K562 (cell line): ENCODE measurements around the gene FCHSD1. TPM values are rescaled to one million over a fixed set of nuclear protein-coding genes. Genes with fewer than 3 reads are reported as not detected.

ENCODE experiments used
- ATF6 ChIP-seq: sonication (generic); formaldehyde crosslinking; IDR thresholded peaks from 2 replicates; pipeline ENCODE4 v1.4.0; 2020; ENCODE audit warnings: mild to moderate bottlenecking, missing genetic modification reagents
- BCOR ChIP-seq: fragments of 450-650 bp; IDR thresholded peaks from 2 replicates; pipeline ENCODE4 v1.6.1; 2016
- BMI1 ChIP-seq: fragments of 150-350 bp; IDR thresholded peaks from 2 replicates; pipeline ENCODE4 v1.6.1; 2014; ENCODE audit warnings: low read length
- ESRRB ChIP-seq: fragments of 250-450 bp; sonication (Bioruptor Pico); IDR thresholded peaks from 2 replicates; pipeline ENCODE4 v1.5.0; 2020; ENCODE audit warnings: mild to moderate bottlenecking, moderate library complexity, borderline replicate concordance
- HMGXB4 ChIP-seq: sonication (generic); formaldehyde crosslinking; IDR thresholded peaks from 2 replicates; pipeline ENCODE4 v1.8.1; 2023; ENCODE audit warnings: mild to moderate bottlenecking, missing genetic modification reagents
- KDM4B ChIP-seq, 2 experiments: fragments of 450-650 bp in 1 of 2; sonication (generic) in 1 of 2; IDR thresholded peaks; 2 replicates each; pipeline ENCODE4 v1.6.1; 2016 to 2017; ENCODE audit warnings: borderline replicate concordance in 2 of 2, antibody characterized with exemption in 1 of 2, low read depth in 1 of 2, mild to moderate bottlenecking in 1 of 2
- LCOR ChIP-seq: sonication (generic); formaldehyde crosslinking; IDR thresholded peaks from 2 replicates; pipeline ENCODE4 v1.8.0; 2022; ENCODE audit warnings: mild to moderate bottlenecking, missing genetic modification reagents
- LEF1 ChIP-seq: fragments of 450-650 bp; IDR thresholded peaks from 2 replicates; pipeline ENCODE4 v1.6.1; 2016; ENCODE audit warnings: mild to moderate bottlenecking
- REST ChIP-seq, 2 experiments: fragments of 450-650 bp; formaldehyde crosslinking in 1 of 2; IDR thresholded peaks; 2 replicates each; pipeline versions ENCODE4 v1.4.0 to v1.6.1; 2014 to 2020; ENCODE audit warnings: mild to moderate bottlenecking in 2 of 2, borderline replicate concordance in 1 of 2, low read depth in 1 of 2
- SMAD1 ChIP-seq: fragments of 150-350 bp; IDR thresholded peaks from 2 replicates; pipeline ENCODE4 v1.6.1; 2014; ENCODE audit warnings: low read length, low read depth; ENCODE audit not compliant: partially characterized antibody
- SMARCA5 ChIP-seq: fragments of 450-650 bp; IDR thresholded peaks from 2 replicates; pipeline ENCODE4 v1.6.1; 2016
- SRSF7 ChIP-seq: fragments of 200-400 bp; formaldehyde crosslinking; optimal IDR thresholded peaks from 2 replicates; pipeline ENCODE3; 2017; ENCODE audit warnings: mild to moderate bottlenecking, low read depth, low read length
- ZNF121 ChIP-seq: sonication (generic); formaldehyde crosslinking; conservative IDR thresholded peaks from 2 replicates; pipeline ENCODE4 v1.8.0; 2022; ENCODE audit warnings: missing genetic modification reagents
- ZNF696 ChIP-seq: fragments of 250-450 bp; sonication (Bioruptor Pico); conservative IDR thresholded peaks from 2 replicates; pipeline ENCODE4 v1.4.0; 2020; ENCODE audit warnings: mild to moderate bottlenecking, moderate library complexity
- polyA plus RNA-seq, 8 experiments: library from polyadenylated mRNA; depleted of rRNA in 4 of 8; stranded (reverse) in 5 of 8; unstranded in 3 of 8; fragments of >200 nt; fragmentation: Nextera tagmentation in 2 of 8; fragmentation: Illumina TruSeq in 1 of 8; extraction: Ambion mirVana in 2 of 8; extraction: Trizol in 1 of 8; gene quantifications; 2 replicates each; pipeline versions ENCODE4 v1.2.1 to v1.2.3, GENCODE V29; 2011 to 2014; ENCODE audit warnings: inconsistent platforms in 1 of 8, missing spikeins in 1 of 8
- total RNA-seq, 7 experiments: library from RNA; depleted of rRNA in 6 of 7; stranded (reverse); fragments of >200 nt in 6 of 7; fragmentation: Illumina TruSeq in 2 of 7; extraction: Trizol in 2 of 7; gene quantifications; 2 replicates each; pipeline versions ENCODE4 v1.2.1 to v1.2.3, GENCODE V29; 2011 to 2021; ENCODE audit warnings: low replicate concordance in 1 of 7
- TF ChIP-seq, protein P1 (sequence below): fragments of 450-650 bp; IDR thresholded peaks from one replicate; pipeline ENCODE4 v1.6.1; 2018; ENCODE audit warnings: mild to moderate bottlenecking, moderate library complexity; ENCODE audit not compliant: partially characterized antibody

The FCHSD1 gene
- total and polyA plus RNA-seq, 9 of the 15 experiments (the other 6 are each of a cell fraction or from before 2014, with no cell fraction given): 0.35 to 37.5 (median 13.6) TPM

DNA sequence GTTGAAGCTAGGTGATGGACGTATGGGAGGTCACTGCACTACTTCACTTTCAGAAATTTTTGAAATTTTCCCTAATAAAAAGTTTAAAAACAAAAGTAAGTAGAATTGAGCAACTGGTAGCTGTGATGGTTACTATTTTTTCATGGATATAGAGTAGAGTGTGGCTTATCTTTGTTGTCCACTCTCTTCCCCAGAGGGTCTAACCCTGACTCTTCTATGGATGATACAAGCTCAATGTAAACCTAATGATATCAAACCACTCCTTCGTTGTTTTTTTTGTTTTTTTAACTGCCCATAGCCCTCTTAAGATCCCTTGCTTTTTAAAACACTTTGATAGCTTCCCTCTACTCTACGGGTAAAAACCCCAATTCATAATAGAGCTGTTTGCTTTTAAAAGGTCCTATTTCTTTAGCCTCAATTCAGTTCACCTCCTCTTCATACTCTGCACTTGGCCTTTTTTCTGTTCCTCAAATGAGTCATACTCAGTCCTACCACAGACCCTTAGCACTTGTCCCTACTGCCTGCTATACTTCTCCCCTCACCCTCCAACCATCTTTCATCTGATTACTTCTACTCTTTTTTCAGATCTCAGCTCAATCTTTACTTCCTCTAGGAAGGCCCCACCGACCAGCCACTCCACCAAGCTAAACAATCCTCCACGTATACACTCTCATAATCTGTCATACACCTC, 17.2 kb downstream of the FCHSD1 start (continued):
- TF ChIP-seq REST (IDR thresholded peaks at IDR 0.05; ENCODE audit: borderline replicate concordance): 0 out of 2 replicates have a peak, but pooled peaks have one; percentile 8
- TF ChIP-seq REST (CRISPR knock-in tag; IDR thresholded peaks at IDR 0.05; ENCODE audit: low read depth): no peak
- TF ChIP-seq, protein P1, sequence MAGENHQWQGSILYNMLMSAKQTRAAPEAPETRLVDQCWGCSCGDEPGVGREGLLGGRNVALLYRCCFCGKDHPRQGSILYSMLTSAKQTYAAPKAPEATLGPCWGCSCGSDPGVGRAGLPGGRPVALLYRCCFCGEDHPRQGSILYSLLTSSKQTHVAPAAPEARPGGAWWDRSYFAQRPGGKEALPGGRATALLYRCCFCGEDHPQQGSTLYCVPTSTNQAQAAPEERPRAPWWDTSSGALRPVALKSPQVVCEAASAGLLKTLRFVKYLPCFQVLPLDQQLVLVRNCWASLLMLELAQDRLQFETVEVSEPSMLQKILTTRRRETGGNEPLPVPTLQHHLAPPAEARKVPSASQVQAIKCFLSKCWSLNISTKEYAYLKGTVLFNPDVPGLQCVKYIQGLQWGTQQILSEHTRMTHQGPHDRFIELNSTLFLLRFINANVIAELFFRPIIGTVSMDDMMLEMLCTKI: no peak
- TF ChIP-seq LEF1: 0 out of 2 replicates have a peak, but pooled peaks have one; percentile 33
- no peak for TF ChIP-seq BMI1
- TF ChIP-seq KDM4B (IDR thresholded peaks at IDR 0.05; ENCODE audit: borderline replicate concordance in 2 of 2, low read depth in 1 of 2): no peak
- peak; percentile 99 for TF ChIP-seq ZNF121 (CRISPR knock-in tag)
- TF ChIP-seq SRSF7: no peak
- no peak for TF ChIP-seq LCOR
- no peak for TF ChIP-seq ZNF696 (CRISPR knock-in tag)
- TF ChIP-seq BCOR: peak; percentile 71
- TF ChIP-seq SMARCA5: peak; percentile 92
- no peak for TF ChIP-seq ESRRB (CRISPR knock-in tag)
- TF ChIP-seq HMGXB4 (CRISPR knock-in tag): no peak
- TF ChIP-seq SMAD1: no peak
- TF ChIP-seq ATF6: no peak
